GM18909 (cell line): ENCODE results near the gene FOXK2.
A peak's percentile ranks its signal among the peaks of the same experiment; 100 is the strongest.

Experiments
- ATAC-seq: cut with Tn5 transposase; IDR thresholded peaks from one replicate; pipeline ENCODE4 v1.9.1; 2021; ENCODE audit warnings: mild to moderate bottlenecking; ENCODE audit not compliant: unreplicated experiment, poor library complexity

The FOXK2 gene

DNA sequence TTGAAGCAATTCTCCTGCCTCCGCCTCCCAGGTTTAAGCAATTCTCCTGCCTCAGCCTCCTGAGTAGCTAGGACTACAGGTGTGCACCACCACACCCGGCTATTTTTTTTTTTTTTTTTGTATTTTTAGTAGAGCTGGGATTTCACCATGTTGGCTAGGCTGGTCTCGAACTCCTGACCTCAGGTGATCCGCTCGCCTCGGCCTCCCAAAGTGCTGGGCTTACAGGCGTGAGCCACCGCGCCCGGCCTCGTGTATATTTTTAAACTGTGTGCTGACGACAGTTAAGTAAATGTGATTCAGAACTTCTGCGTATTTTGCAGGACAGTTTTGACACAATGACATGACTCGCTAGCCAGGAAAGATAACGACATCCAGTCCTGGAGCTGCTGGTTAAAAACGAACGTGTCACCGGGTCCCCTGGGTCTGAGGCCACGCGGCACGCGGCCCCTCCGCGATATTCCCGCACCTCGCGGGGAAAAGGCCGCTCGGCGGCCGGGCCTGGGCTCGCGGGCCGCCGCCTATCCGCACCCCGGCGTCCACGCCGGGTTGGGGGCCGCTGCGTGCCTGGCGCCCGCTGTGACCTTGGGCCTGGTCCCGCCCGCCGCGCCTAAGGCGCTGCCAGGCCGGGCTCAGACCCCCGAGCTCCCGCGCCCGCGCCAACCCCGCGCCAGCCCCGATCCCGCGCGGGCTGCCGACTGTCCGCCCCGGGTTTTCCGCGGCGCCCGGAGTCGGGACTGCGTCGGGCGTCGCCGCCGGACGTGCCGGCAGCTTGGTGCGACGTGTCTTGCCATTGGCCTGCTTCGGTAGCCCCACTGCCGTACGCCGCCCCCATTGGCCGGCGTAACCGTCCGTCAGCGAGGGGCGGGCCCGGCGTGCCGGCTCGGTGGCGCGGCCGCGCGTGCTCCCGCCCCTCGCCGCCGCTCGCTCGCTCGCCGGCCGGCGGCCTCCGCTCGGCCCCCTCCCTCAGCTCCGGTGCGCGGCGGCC is at the start of gene FOXK2:
TSS of gene FOXK2 (plus strand) at position 907 of the 985 bp plus-strand sequence. CDS start 157 bp downstream, outside the sequence.
- peak; percentile 95 for ATAC-seq

DNA sequence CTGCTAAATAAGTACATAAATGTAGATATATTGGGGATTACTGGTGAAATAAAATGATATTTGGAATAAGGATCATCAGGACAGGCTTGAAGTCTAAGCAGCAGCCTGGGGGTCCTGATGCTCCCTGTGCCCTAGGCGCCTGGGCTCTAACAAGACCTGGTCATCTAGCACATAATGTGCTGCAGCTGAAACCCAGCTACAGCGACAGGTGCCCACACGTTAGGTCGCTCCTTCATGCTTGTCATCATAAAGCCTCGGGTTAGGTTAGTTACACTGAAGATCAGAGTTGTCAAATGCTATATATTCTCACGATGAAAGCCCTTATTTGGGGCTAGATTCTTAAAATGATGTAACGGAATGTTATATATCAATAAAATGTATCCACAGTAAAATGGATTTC is 49.5 kb upstream of the FOXK2 start:
- no peak for ATAC-seq

- no peak for ATAC-seq
Measured at GRCh38 chr17:82474223-82475010, 45.1 kb upstream of the FOXK2 start.

DNA sequence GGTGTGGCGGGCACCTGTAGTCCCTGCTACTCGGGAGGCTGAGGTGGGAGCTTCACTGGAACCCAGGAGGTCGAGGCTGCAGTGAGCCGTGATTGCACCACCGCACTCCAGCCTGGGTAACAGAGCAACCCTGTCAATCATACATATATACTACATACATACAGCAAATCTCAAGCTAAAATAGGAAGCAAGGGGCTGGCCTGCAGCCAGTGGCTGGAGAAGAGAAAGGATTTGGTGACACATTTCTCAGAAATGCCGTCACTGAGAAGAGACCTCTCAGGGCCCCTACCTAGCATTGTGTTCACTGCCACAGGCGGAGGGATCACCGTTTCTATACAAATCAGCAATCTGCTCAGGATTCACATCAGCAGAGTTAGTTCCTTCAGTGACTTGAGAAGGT is 44.1 kb upstream of the FOXK2 start:
- no peak for ATAC-seq

DNA sequence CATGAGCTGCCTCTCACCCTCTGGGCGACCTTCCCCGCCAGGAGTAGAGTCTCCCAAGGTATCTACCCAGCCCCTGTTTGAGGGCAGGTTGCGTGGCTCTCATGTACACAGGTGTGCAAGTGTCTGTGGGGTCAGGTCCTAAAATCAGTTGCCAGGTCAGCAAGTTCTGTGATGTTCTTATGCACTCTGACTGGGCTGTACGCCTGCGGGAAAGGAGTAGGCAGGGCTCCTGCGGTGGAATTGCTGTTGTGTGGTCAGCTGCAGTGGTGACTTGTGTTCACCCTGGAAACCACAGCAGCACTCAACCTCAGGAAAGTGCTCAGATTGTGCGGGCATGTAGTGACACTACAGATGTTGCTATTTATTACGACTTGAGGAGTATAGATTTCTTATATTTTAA is 41.6 kb upstream of the FOXK2 start:
- ATAC-seq = no peak

DNA sequence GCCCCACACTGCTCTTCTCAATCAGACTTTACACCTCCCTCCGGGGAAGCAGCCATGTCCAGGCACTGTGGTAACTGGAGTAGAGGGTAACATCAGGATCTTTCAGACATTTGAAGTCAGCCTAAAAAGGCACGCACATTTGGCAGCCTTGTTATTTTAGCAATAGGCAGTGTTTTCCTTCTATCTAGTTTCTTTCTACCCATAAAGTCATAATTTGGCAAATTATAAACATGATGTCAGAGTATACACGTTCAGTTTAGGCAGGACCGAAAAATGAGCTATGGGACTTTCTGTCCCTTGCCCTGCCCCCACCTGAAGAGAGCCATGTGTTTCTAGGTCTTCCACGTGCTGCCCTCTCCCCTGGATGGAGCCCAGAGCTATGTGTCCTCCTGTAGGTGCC is 39.9 kb upstream of the FOXK2 start:
- no peak for ATAC-seq

- ATAC-seq = no peak
Measured at GRCh38 chr17:82480318-82480717, 39.2 kb upstream of the FOXK2 start.

DNA sequence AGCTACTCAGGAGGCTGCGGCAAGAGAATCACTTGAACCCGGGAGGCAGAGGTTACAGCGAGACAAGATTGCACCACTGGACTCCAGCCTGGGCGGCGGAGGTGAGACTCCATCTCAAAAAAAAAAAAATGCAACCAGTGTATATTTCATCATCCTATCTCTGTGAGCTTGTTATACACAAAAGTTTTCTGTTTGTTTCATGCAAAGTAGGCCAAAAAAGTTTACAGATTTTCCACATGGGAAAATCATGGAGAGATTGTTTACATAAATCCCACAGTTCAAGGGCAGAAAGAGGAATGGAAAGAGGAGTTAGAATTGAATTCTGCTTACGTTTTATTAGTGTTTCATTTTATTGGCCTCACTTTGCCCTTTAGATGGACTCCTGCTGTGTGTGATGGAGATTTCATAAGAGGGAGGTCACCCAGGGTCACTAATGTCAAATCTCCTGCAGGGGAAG is 36.3 kb upstream of the FOXK2 start:
- no peak for ATAC-seq

DNA sequence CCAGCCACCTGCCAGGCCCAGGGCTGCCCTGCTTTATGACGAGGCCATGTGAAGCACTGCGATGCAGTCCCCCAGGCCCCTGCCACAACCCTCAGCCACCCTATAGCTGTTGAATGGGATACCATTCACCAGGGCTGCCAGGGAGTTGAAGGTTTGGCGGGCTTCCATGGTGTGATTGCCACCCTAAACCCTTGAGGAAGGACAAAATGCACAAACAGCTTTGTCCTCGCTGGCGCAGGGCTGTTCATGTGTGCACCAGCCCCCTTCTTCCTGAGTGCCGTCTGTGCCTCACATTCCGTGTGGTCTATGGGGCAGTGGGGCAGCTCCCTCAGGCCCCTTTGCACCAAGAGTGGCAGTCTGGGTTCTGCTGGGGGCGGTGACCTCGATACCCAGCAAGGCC is 35.7 kb upstream of the FOXK2 start:
- no peak for ATAC-seq

DNA sequence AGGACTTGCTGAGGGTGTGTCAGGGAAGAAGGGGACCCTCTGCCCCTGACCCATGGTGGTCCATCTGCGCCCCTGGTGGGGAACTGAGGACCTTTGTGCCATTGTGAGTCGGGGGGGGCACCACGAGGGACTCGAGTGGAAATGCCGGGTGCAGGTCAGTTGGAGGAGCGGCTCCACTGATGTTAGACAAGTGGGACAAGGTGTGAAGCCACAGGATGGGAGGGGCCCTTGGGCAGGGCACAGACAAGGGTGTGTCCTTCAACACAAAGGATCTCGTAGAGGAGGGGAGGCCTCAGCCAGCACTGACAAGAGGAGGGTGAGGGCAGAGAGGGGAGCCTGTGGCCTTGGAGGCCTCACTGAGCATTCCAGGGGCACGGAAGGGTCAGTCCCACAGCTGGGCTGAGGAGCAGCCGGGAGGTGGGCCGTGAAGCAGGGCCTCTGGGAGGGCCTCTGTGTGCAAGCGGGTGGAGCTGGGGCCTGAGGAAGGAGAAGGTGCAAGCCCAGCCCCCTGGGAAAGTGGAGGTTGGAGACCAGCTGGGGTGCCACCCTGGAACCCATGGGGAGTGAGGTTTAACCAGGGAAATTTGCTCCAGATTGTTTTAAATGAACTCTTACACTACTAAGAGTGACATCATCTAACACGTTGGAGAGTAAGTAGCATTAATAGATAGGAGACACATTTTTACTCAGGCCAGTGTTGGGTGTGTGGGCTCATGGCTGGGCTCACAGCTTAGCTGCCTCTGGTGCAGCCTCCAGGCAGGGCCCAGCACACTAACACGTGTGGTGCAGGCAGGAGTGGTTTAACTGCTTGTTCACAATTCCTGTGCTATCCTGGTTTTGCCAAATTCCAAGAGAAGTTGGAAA is 33.1 kb upstream of the FOXK2 start:
- ATAC-seq = no peak

DNA sequence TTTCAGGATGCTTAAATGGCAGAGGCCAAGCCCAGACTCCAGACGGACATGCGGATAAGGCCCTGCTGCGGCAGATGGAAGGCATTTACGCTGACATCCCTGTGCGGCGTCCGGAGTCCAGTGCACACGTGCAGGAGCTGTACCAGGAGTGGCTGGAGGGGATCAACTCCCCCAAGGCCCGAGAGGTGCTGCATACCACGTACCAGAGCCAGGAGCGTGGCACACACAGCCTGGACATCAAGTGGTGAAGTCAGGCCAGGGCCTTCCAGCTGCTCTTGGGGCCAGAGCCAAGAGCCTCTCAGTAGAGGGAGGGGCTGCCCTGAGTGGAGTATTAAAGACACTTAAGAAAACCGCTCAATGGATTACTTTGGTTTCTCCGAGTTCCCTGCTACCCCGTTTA is 31.6 kb upstream of the FOXK2 start:
- no peak for ATAC-seq

DNA sequence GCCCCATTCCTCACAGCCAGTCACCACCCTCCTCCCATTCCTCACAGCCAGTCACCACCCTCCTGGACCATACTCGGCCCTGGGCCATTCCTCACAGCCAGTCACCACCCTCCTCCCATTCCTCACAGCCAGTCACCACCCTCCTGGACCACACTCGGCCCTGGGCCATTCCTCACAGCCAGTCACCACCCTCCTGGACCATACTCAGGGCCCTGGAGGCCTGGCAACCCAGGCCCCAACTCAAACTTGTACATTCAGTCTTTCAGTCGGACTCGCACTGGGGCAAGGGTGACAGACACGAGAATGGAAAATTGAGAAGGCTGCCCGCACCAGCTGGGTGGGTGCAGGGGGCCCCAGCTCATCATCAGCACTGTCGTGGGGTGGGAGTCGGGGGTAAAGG is 30.4 kb upstream of the FOXK2 start:
- no peak for ATAC-seq

GRCh38 chr17:82489851-82490511 is 29.6 kb upstream of the FOXK2 start:
- ATAC-seq = no peak

DNA sequence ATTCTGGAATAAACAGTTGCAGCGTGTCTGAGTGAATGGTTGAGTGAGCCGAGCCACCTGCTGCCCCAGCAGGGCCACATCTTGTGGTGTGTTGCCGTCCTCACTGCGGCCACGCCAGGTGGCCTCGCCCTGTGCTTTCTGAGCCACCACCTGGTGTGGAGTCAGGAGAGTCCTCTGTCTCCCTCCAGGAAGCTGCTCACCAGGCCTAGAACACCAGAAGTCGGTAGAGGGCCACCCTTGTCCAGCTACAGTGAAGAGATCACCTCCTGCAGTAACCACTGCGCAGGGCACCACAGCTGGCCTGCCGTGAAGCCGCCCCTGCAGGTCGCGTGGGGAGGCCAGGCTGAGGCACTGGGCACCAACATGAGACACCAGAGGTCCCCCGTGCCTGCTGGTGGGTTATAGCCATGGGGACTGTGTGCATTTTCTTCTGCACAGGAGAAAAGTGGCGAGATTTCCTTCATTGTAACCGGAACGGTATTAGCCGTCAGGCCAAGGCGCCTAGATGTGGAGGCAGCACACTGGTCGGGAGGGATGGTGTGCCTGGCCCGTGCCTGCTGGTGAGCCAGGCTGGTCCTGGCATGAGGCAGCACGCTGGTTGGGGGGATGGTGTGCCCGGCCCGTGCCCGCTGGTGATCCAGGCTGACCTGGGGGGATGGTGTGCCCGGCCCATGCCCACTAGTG is 28.9 kb upstream of the FOXK2 start:
- ATAC-seq = no peak

GRCh38 chr17:82491196-82491530 is 28.4 kb upstream of the FOXK2 start:
- no peak for ATAC-seq

- ATAC-seq = no peak
Measured at GRCh38 chr17:82491533-82491932, 28.0 kb upstream of the FOXK2 start.

DNA sequence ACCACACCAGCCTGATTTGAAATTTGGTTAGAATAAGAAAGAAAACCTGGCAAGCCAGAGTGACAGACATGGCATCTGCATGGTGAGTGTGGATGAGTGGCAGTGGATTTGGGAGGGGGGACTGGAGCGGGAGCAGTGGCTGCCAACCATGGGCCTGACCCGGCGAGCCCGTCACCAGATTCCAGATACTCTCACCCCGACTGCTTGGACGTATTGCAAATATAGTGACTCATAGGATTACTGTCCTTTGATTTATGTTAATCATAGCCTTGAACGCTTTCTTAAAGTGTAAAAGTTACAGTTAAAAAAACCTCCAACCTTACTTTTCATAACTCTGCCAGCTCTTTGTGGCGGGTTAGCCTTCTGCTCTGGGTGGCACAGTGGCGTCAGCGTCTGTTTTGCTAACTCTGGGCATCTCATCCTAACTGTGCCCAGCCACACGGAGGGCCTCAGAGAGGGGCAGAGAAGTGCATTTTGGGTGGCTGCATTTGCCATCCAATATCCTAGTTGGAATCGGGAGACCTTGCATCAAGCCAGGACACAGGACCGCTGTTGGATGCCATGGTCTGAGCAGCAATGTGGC is 26.8 kb upstream of the FOXK2 start:
- no peak for ATAC-seq

DNA sequence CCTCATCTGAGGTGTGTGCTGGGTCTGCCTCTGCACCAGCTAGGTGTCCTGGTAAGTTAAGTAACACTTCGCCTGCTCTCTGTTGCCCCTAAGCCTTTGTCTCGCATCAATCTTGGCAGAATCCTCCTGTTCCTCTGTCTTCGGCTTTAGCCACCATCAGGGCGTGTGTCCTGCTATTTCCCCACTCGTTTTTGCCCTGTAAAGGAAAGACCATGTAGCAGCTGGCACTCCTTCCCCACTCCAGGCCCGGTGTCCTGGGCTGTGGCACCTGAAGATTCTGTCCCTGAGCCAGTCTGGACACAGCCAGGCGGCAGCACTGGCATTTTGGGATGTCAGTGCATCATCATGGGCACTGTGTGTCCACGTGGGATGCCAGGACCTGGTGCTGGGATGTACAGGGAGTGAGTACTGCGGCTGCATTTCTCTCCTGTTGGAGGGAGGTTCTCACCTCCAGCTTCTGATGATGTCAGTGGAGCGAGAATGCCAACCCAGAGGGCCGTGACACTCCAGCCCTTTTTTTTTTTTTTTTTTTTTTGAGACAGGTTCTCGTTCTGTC is 26.2 kb upstream of the FOXK2 start:
- no peak for ATAC-seq
